Left forelimb (tissue), 1 donor: ENCODE data around the gene HOXB7.

Experiments used
- DNase-seq: peaks from one replicate; pipeline ENCODE4 v3.0.0-alpha.2; 2018; ENCODE audit warnings: low spot score

HOXB7 gene

GRCh38 chr17:48609033-48609432 lies 1.8 kb downstream of the HOXB7 start:
- no peak for DNase-seq

GRCh38 chr17:48608494-48608834 lies 2.4 kb downstream of the HOXB7 start:
- DNase-seq = no peak

GRCh38 chr17:48606892-48607614 lies 3.8 kb downstream of the HOXB7 start:
- no peak for DNase-seq

GRCh38 chr17:48605991-48606891 lies 4.6 kb downstream of the HOXB7 start:
- no peak for DNase-seq

- DNase-seq = no peak
Measured at GRCh38 chr17:48605409-48605919, 5.4 kb downstream of the HOXB7 start.

GRCh38 chr17:48604770-48605329 lies 6.0 kb downstream of the HOXB7 start, which contains the start of gene HOXB6:
Gene HOXB6, minus strand, starts transcription at chr17:48604986. Its CDS starts 6,836 bp downstream, at chr17:48598150.
- DNase-seq = no peak

GRCh38 chr17:48603959-48604769 lies 6.7 kb downstream of the HOXB7 start:
- no peak for DNase-seq

- no peak for DNase-seq
Measured at GRCh38 chr17:48601539-48602425, 9.0 kb downstream of the HOXB7 start.

- no peak for DNase-seq
Measured at GRCh38 chr17:48601207-48601538, 9.6 kb downstream of the HOXB7 start.

GRCh38 chr17:48600244-48601098 lies 10.3 kb downstream of the HOXB7 start:
- no peak for DNase-seq

- no peak for DNase-seq
Measured at GRCh38 chr17:48599354-48599753, 11.5 kb downstream of the HOXB7 start.

- DNase-seq = no peak
Measured at GRCh38 chr17:48598736-48599135, 12.1 kb downstream of the HOXB7 start.

- no peak for DNase-seq
Measured at GRCh38 chr17:48597778-48598631, 12.8 kb downstream of the HOXB7 start.

GRCh38 chr17:48597528-48597777 lies 13.4 kb downstream of the HOXB7 start:
- no peak for DNase-seq

GRCh38 chr17:48596735-48597527 lies 13.9 kb downstream of the HOXB7 start:
- no peak for DNase-seq

GRCh38 chr17:48596000-48596734 lies 14.7 kb downstream of the HOXB7 start:
- DNase-seq = no peak

GRCh38 chr17:48595278-48595999 lies 15.4 kb downstream of the HOXB7 start:
- no peak for DNase-seq
